Purkinje cell (primary cell): ENCODE data around the gene VKORC1L1. TPM values are rescaled to one million over a fixed set of nuclear protein-coding genes. Genes with fewer than 3 reads are reported as not detected.

ENCODE experiments used
- polyA plus RNA-seq: library from polyadenylated mRNA; unstranded; fragments of >200 nt; fragmentation: Nextera tagmentation; gene quantifications from 2 replicates; pipeline ENCODE4 v1.2.1, GENCODE V29; 2014

Gene VKORC1L1
- polyA plus RNA-seq, result 18.9 and 38.9 TPM in 2 replicates

GRCh38 chr7:65872776-65873581, at the start of gene VKORC1L1:
VKORC1L1 (plus strand) TSS chr7:65873074; CDS start chr7:65873372, 298 bp downstream.

GRCh38 chr7:65981965-65982792, 109.3 kb downstream of the VKORC1L1 start, which contains the start of gene GUSB:
GUSB (minus strand) TSS chr7:65982213; CDS start chr7:65982183, 30 bp downstream.

Other genes with a start within 250 kb of the VKORC1L1 start
- gene GUSB, start 109.1 kb downstream of the VKORC1L1 start, polyA plus RNA-seq, result 3.8 and 6.9 TPM in 2 replicates
- gene ASL, start 202.7 kb downstream of the VKORC1L1 start, polyA plus RNA-seq, result 15.0 and 24.5 TPM in 2 replicates
- 8.8 and 30.0 TPM in 2 replicates for gene CRCP, start 241.8 kb downstream of the VKORC1L1 start, polyA plus RNA-seq